SH-SY5Y (cell line): ENCODE data around the gene SOCS4.

ENCODE experiments used
- GATA2 ChIP-seq: IDR thresholded peaks from 2 replicates; pipeline ENCODE4 v1.6.1; 2011; ENCODE audit warnings: mild to moderate bottlenecking, low read depth, low read length
- GATA3 ChIP-seq: IDR thresholded peaks from 2 replicates; pipeline ENCODE4 v1.6.1; 2011; ENCODE audit warnings: low read depth, mild to moderate bottlenecking, low read length, moderate library complexity

DNA sequence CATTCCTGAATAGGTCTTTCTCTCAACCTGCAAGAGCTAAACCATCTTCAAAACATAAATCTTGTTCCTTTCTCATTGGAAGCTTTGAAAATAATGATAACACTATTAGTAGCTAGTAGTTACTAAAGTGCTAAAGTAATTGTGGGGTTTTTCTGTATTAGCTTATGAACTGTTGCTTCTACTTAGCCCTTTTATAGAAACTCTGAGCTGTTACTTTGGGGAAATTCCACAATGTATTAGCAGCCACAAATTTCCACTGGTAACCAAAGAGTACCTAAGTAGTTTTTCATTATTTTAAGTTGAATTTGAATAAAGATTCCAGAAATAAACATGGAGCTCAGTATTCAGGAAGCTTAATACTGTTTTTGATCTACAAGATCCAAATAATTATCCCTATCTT lies 18.1 kb downstream of the SOCS4 start:
- TF ChIP-seq GATA2: no peak
- TF ChIP-seq GATA3: no peak
